K562 (cell line): ENCODE measurements around the gene CDK5RAP3. TPM values are rescaled to one million over a fixed set of nuclear protein-coding genes. Genes with fewer than 3 reads are reported as not detected.

Experiments
- ATAC-seq: fragments of 200-7000 bp; cut with Tn5 transposase; 3 replicates; pipeline ENCODE4 v1.9.1; 2020; ENCODE audit warnings: moderate library complexity
- BruUV-seq: library from RNA; stranded (reverse); fragments of 400-500 nt; replicated peaks from 2 replicates; lab custom pipeline; 2021; lab: Mats Ljungman, UMichigan
- CTCF ChIA-PET: fragments of 300-600 bp; formaldehyde crosslinking; extraction: SDS; loops from one replicate; lab custom pipeline; 2021; ENCODE audit warnings: low intra/inter-chr PET ratio; lab: Yijun Ruan, JAX
- POLR2A ChIA-PET: fragments of 300-600, 350-650 bp; sonication (Branson Sonifier 250); formaldehyde crosslinking; extraction: SDS; loops from one replicate; lab custom pipeline; 2021; ENCODE audit warnings: antibody characterized with exemption, inconsistent platforms; lab: Yijun Ruan, JAX
- DNase-seq, 4 experiments: peaks; one replicate each; pipeline versions ENCODE4 v3.0.0 to v3.0.0-alpha.2; 2011 to 2018; ENCODE audit warnings: low spot score in 3 of 4, mixed read lengths in 3 of 4; ENCODE audit errors: extremely low read depth in 1 of 4
- FAIRE-seq: peaks from 2 replicates; lab custom pipeline; 2011; peaks lifted over from hg19 to GRCh38; lab: Jason Lieb, UNC
- H2AFZ ChIP-seq: 2 replicates; pipeline ENCODE4 v1.6.0; 2011; ENCODE audit warnings: low read depth, low read length, control low read depth, inconsistent platforms
- H3K27ac ChIP-seq: fragments of 200-600 bp; 3 replicates; pipeline ENCODE4 v1.8.0; 2011; ENCODE audit warnings: low read depth, mild to moderate bottlenecking, control low read depth, inconsistent platforms, low read length, moderate library complexity, mixed read lengths; ENCODE audit errors: extremely low read depth
- H3K27me3 ChIP-seq, 2 experiments: fragments of 300-600 bp in 1 of 2; 2 replicates in 1 of 2; 3 replicates in 1 of 2; pipeline versions ENCODE4 v1.6.0 to v1.8.0; 2011; ENCODE audit warnings: inconsistent platforms in 2 of 2, low read length in 2 of 2, mild to moderate bottlenecking in 1 of 2, mixed read lengths in 1 of 2, moderate library complexity in 1 of 2; ENCODE audit not compliant: control insufficient read depth in 2 of 2, insufficient read depth in 2 of 2
- H3K36me3 ChIP-seq: fragments of 300-600 bp; 3 replicates; pipeline ENCODE4 v1.8.0; 2011; ENCODE audit warnings: mild to moderate bottlenecking, low read length, inconsistent platforms; ENCODE audit not compliant: control insufficient read depth, insufficient read depth
- H3K4me1 ChIP-seq, 2 experiments: fragments of 200-600 bp in 1 of 2; replicated peaks in 1 of 2; 2 replicates in 1 of 2; 3 replicates in 1 of 2; pipeline versions ENCODE4 v1.5.1 to v1.8.0; 2011; ENCODE audit warnings: inconsistent platforms in 2 of 2, low read length in 2 of 2, mild to moderate bottlenecking in 1 of 2, mixed read lengths in 1 of 2, moderate library complexity in 1 of 2; ENCODE audit not compliant: control insufficient read depth in 2 of 2, insufficient read depth in 2 of 2
- H3K4me2 ChIP-seq: 2 replicates; pipeline ENCODE4 v1.6.1; 2011; ENCODE audit warnings: low read length, control low read depth, inconsistent platforms, mixed read lengths; ENCODE audit not compliant: insufficient read depth
- H3K4me3 ChIP-seq: fragments of 200-600 bp; sonication (generic), shearing (Covaris generic); 2 replicates; pipeline ENCODE4 v1.5.1; 2016; ENCODE audit warnings: control low read depth, inconsistent platforms
- H3K79me2 ChIP-seq: fragments of 200-600 bp; 3 replicates; pipeline ENCODE4 v1.8.0; 2011; ENCODE audit warnings: low read length, inconsistent platforms; ENCODE audit not compliant: control insufficient read depth, insufficient read depth
- H3K9ac ChIP-seq, 2 experiments: 2 replicates each; pipeline versions ENCODE4 v1.6.0 to v1.6.1; 2011; ENCODE audit warnings: low read depth in 2 of 2, low read length in 2 of 2, control low read depth in 1 of 2, inconsistent platforms in 1 of 2, mild to moderate bottlenecking in 1 of 2, mixed read lengths in 1 of 2; ENCODE audit not compliant: insufficient read depth in 1 of 2
- H3K9me1 ChIP-seq: one replicate; pipeline ENCODE4 v1.6.0; 2011; ENCODE audit warnings: inconsistent platforms, mild to moderate bottlenecking, low read length, moderate library complexity; ENCODE audit not compliant: control insufficient read depth, insufficient read depth
- H3K9me3 ChIP-seq: replicated peaks from 2 replicates; pipeline ENCODE4 v1.5.1; 2011; ENCODE audit warnings: low read depth, low read length, inconsistent platforms; ENCODE audit not compliant: control insufficient read depth, insufficient read depth
- H4K20me1 ChIP-seq: replicated peaks from 2 replicates; pipeline ENCODE4 v1.6.1; 2011; ENCODE audit warnings: low read length, inconsistent platforms, mixed read lengths; ENCODE audit not compliant: control insufficient read depth, insufficient read depth
- BMI1 ChIP-seq: fragments of 150-350 bp; IDR thresholded peaks from 2 replicates; pipeline ENCODE4 v1.6.1; 2014; ENCODE audit warnings: low read length
- CEBPZ ChIP-seq: fragments of 150-350 bp; IDR thresholded peaks from 2 replicates; pipeline ENCODE4 v1.6.1; 2014; ENCODE audit warnings: low read depth, mild to moderate bottlenecking, low read length, borderline replicate concordance
- FOXM1 ChIP-seq, 2 experiments: fragments of 450-650 bp in 1 of 2; sonication (generic) in 1 of 2; formaldehyde crosslinking in 1 of 2; IDR thresholded peaks; 2 replicates each; pipeline versions ENCODE4 v1.6.1 to v1.9.0; 2017 to 2022; ENCODE audit warnings: low read depth in 2 of 2, mild to moderate bottlenecking in 2 of 2, missing genetic modification reagents in 1 of 2, moderate library complexity in 1 of 2
- ILF3 ChIP-seq: fragments of 450-650 bp; IDR thresholded peaks from 2 replicates; pipeline ENCODE4 v1.6.1; 2018; ENCODE audit warnings: antibody characterized with exemption, mild to moderate bottlenecking, moderate library complexity, borderline replicate concordance
- KAT7 ChIP-seq: sonication (generic); formaldehyde crosslinking; IDR thresholded peaks from 2 replicates; pipeline ENCODE4 v1.8.0; 2022; ENCODE audit warnings: missing genetic modification reagents, mild to moderate bottlenecking, borderline replicate concordance
- NBN ChIP-seq: fragments of 450-650 bp; IDR thresholded peaks from 2 replicates; pipeline ENCODE4 v1.6.1; 2016; ENCODE audit warnings: low read depth, mild to moderate bottlenecking
- ZNF23 ChIP-seq: fragments of 250-450 bp; sonication (Bioruptor Pico); IDR thresholded peaks from 2 replicates; pipeline ENCODE4 v1.4.0; 2020; ENCODE audit warnings: mild to moderate bottlenecking
- ZNF586 ChIP-seq: fragments of 450-650 bp; formaldehyde crosslinking; conservative IDR thresholded peaks from 2 replicates; pipeline ENCODE4 v1.4.0; 2020; ENCODE audit warnings: mild to moderate bottlenecking, moderate library complexity
- WGBS: fragments of 100-300 bp; shearing (Covaris generic); methylation state at CpG from one replicate; pipeline ENCODE4 v1.1.6; 2016; ENCODE audit warnings: low coverage, mixed read lengths; ENCODE audit not compliant: insufficient coverage; ENCODE audit errors: missing lambda C conversion rate; 5-methylcytosine and 5-hydroxymethylcytosine counted together
- in situ Hi-C: fragments of 300-500 bp; cut with MboI; formaldehyde crosslinking; loops from 4 replicates; pipeline ENCODE4 v1.15.0; 2018; ENCODE audit warnings: inconsistent platforms, mixed read lengths
- intact Hi-C: fragments of 100-400 bp; cut with micrococcal nuclease; formaldehyde crosslinking; loops from 2 replicates; pipeline ENCODE4 v1.14.2; 2022
- polyA plus RNA-seq, 8 experiments: library from polyadenylated mRNA; depleted of rRNA in 4 of 8; stranded (reverse) in 5 of 8; unstranded in 3 of 8; fragments of >200 nt; fragmentation: Nextera tagmentation in 2 of 8; fragmentation: Illumina TruSeq in 1 of 8; extraction: Ambion mirVana in 2 of 8; extraction: Trizol in 1 of 8; gene quantifications; 2 replicates each; pipeline versions ENCODE4 v1.2.1 to v1.2.3, GENCODE V29; 2011 to 2014; ENCODE audit warnings: inconsistent platforms in 1 of 8, missing spikeins in 1 of 8
- total RNA-seq, 7 experiments: library from RNA; depleted of rRNA in 6 of 7; stranded (reverse); fragments of >200 nt in 6 of 7; fragmentation: Illumina TruSeq in 2 of 7; extraction: Trizol in 2 of 7; gene quantifications; 2 replicates each; pipeline versions ENCODE4 v1.2.1 to v1.2.3, GENCODE V29; 2011 to 2021; ENCODE audit warnings: low replicate concordance in 1 of 7
- TF ChIP-seq, protein P1 (sequence below): conservative IDR thresholded peaks from 2 replicates; pipeline ENCODE4 v1.6.1; 2011; ENCODE audit warnings: low read depth, mild to moderate bottlenecking, low read length; ENCODE audit not compliant: control insufficient read depth
- TF ChIP-seq, protein P2 (sequence below), 3 experiments: IDR thresholded peaks in 2 of 3; conservative IDR thresholded peaks in 1 of 3; 2 replicates each; pipeline ENCODE4 v1.5.1; 2011 to 2012; ENCODE audit warnings: low read length in 3 of 3, mild to moderate bottlenecking in 3 of 3, control low read depth in 2 of 3, improper control_type of control experiment in 1 of 3, inconsistent platforms in 1 of 3, low read depth in 1 of 3, mixed read lengths in 1 of 3, moderate library complexity in 1 of 3; ENCODE audit not compliant: insufficient read depth in 2 of 3

Gene CDK5RAP3
- total and polyA plus RNA-seq, 9 of the 15 experiments (the other 6 are each of a cell fraction or from before 2014, with no cell fraction given): 44.2 to 202 (median 91.5) TPM

DNA sequence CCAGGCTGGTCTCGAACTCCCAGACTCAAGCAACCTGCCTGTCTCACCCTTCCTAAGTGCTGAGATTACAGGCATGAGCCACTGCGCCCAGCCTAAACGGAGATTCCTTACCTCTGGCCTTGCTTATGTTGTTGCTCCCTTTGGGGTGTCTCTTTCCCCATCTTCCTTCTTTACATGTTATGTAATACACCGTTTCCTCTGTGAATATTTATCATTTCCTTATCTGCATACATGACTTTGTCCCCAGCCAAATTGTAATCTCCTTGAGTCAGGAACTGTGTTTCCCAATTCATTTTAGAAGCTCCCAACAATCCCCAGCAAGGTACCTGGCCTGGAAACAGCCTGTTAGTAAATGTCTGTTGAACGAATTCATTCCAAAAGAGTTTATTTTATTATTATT, 51.0 kb downstream of the CDK5RAP3 start (continued):
- TF ChIP-seq, protein P1, sequence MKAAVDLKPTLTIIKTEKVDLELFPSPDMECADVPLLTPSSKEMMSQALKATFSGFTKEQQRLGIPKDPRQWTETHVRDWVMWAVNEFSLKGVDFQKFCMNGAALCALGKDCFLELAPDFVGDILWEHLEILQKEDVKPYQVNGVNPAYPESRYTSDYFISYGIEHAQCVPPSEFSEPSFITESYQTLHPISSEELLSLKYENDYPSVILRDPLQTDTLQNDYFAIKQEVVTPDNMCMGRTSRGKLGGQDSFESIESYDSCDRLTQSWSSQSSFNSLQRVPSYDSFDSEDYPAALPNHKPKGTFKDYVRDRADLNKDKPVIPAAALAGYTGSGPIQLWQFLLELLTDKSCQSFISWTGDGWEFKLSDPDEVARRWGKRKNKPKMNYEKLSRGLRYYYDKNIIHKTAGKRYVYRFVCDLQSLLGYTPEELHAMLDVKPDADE: no peak
- TF ChIP-seq KAT7 (CRISPR knock-in tag): no peak
- TF ChIP-seq, protein P2, sequence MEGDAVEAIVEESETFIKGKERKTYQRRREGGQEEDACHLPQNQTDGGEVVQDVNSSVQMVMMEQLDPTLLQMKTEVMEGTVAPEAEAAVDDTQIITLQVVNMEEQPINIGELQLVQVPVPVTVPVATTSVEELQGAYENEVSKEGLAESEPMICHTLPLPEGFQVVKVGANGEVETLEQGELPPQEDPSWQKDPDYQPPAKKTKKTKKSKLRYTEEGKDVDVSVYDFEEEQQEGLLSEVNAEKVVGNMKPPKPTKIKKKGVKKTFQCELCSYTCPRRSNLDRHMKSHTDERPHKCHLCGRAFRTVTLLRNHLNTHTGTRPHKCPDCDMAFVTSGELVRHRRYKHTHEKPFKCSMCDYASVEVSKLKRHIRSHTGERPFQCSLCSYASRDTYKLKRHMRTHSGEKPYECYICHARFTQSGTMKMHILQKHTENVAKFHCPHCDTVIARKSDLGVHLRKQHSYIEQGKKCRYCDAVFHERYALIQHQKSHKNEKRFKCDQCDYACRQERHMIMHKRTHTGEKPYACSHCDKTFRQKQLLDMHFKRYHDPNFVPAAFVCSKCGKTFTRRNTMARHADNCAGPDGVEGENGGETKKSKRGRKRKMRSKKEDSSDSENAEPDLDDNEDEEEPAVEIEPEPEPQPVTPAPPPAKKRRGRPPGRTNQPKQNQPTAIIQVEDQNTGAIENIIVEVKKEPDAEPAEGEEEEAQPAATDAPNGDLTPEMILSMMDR (IDR thresholded peaks at IDR 0.05 in 2 of 3, conservative IDR thresholded peaks at IDR 0.05 in 1 of 3; ENCODE audit: insufficient read depth in 2 of 3, low read depth in 1 of 3, low read length in 3 of 3): no peak
- TF ChIP-seq, all 486 proteins: peak for 2

DNA sequence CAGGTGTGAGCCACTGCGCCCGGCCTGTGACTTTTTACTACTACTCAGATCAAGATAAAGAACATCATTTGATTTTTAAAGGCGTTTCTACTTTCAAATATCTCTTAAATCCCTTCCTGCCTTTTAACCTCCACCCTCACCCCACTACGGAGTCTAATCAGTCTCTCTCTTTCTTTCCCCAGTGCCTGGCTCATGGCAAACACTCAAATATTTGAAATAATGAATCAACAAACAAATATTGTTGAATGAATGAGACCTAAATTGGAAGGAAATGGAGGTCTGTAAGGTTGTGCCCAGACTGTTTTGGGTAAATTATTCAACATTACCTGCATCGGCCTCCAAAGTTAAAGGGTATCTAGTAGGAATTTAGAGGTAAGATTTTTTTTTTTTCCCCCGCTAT, 52.0 kb downstream of the CDK5RAP3 start:
- 36% methylated on average over 6 of the region's 6 CpGs for WGBS
- Histone ChIP-seq H4K20me1 (no peaks in the 10 kb centered on the region), H3K79me2 (no peaks in the 10 kb centered on the region), H3K9ac (no peak overlapping the region), H3K36me3 (no peaks in the 10 kb centered on the region), H3K27ac (no peak overlapping the region), H3K4me1 (peaks cover 25 to 39% of the 10 kb centered on the region in 2 experiments; a peak in 4 of 5 replicates), H3K9me1 (no peaks in the 10 kb centered on the region), H3K4me3 (no peak overlapping the region), H2AFZ (no peak overlapping the region), H3K27me3 (no peaks in the 10 kb centered on the region), H3K9me3 (no peaks in the 10 kb centered on the region), H3K4me2 (no peak overlapping the region)
- intact Hi-C loops (loop anchor here (10.0 kb wide), 1 partner anchor 232 kb away; no protein-coding TSS in a partner anchor), in situ Hi-C loops (no loop called here)
- ChIA-PET POLR2A (no interaction called here), CTCF (no interaction called here)
- ATAC-seq: no peak
- TF ChIP-seq BMI1 (no peak), NBN (no peak), CEBPZ (no peak), ILF3 (no peak), ZNF586 (no peak), ZNF23 (CRISPR knock-in tag) (no peak), FOXM1 (IDR thresholded peaks at IDR 0.05; ENCODE audit: low read depth) (no peak), FOXM1 (CRISPR knock-in tag; IDR thresholded peaks at IDR 0.05; ENCODE audit: low read depth) (no peak)
- no peak for FAIRE-seq
- no peak for DNase-seq
- BruUV-seq: no TSS peak
